K562 (cell line): ENCODE results near the gene AFF3. TPM values are rescaled to one million over a fixed set of nuclear protein-coding genes. Genes with fewer than 3 reads are reported as not detected.

Source experiments
- ATAC-seq: fragments of 200-7000 bp; cut with Tn5 transposase; 3 replicates; pipeline ENCODE4 v1.9.1; 2020; ENCODE audit warnings: moderate library complexity
- BruUV-seq: library from RNA; stranded (reverse); fragments of 400-500 nt; replicated peaks from 2 replicates; lab custom pipeline; 2021; lab: Mats Ljungman, UMichigan
- CTCF ChIA-PET: fragments of 300-600 bp; formaldehyde crosslinking; extraction: SDS; loops from one replicate; lab custom pipeline; 2021; ENCODE audit warnings: low intra/inter-chr PET ratio; lab: Yijun Ruan, JAX
- POLR2A ChIA-PET: fragments of 300-600, 350-650 bp; sonication (Branson Sonifier 250); formaldehyde crosslinking; extraction: SDS; loops from one replicate; lab custom pipeline; 2021; ENCODE audit warnings: antibody characterized with exemption, inconsistent platforms; lab: Yijun Ruan, JAX
- DNase-seq, 4 experiments: peaks; one replicate each; pipeline versions ENCODE4 v3.0.0 to v3.0.0-alpha.2; 2011 to 2018; ENCODE audit warnings: low spot score in 3 of 4, mixed read lengths in 3 of 4; ENCODE audit errors: extremely low read depth in 1 of 4
- FAIRE-seq: peaks from 2 replicates; lab custom pipeline; 2011; peaks lifted over from hg19 to GRCh38; lab: Jason Lieb, UNC
- H2AFZ ChIP-seq: 2 replicates; pipeline ENCODE4 v1.6.0; 2011; ENCODE audit warnings: low read depth, low read length, control low read depth, inconsistent platforms
- H3K27ac ChIP-seq: fragments of 200-600 bp; 3 replicates; pipeline ENCODE4 v1.8.0; 2011; ENCODE audit warnings: low read depth, mild to moderate bottlenecking, control low read depth, inconsistent platforms, low read length, moderate library complexity, mixed read lengths; ENCODE audit errors: extremely low read depth
- H3K27me3 ChIP-seq, 2 experiments: fragments of 300-600 bp in 1 of 2; 2 replicates in 1 of 2; 3 replicates in 1 of 2; pipeline versions ENCODE4 v1.6.0 to v1.8.0; 2011; ENCODE audit warnings: inconsistent platforms in 2 of 2, low read length in 2 of 2, mild to moderate bottlenecking in 1 of 2, mixed read lengths in 1 of 2, moderate library complexity in 1 of 2; ENCODE audit not compliant: control insufficient read depth in 2 of 2, insufficient read depth in 2 of 2
- H3K36me3 ChIP-seq: fragments of 300-600 bp; 3 replicates; pipeline ENCODE4 v1.8.0; 2011; ENCODE audit warnings: mild to moderate bottlenecking, low read length, inconsistent platforms; ENCODE audit not compliant: control insufficient read depth, insufficient read depth
- H3K4me1 ChIP-seq, 2 experiments: fragments of 200-600 bp in 1 of 2; replicated peaks in 1 of 2; 2 replicates in 1 of 2; 3 replicates in 1 of 2; pipeline versions ENCODE4 v1.5.1 to v1.8.0; 2011; ENCODE audit warnings: inconsistent platforms in 2 of 2, low read length in 2 of 2, mild to moderate bottlenecking in 1 of 2, mixed read lengths in 1 of 2, moderate library complexity in 1 of 2; ENCODE audit not compliant: control insufficient read depth in 2 of 2, insufficient read depth in 2 of 2
- H3K4me2 ChIP-seq: 2 replicates; pipeline ENCODE4 v1.6.1; 2011; ENCODE audit warnings: low read length, control low read depth, inconsistent platforms, mixed read lengths; ENCODE audit not compliant: insufficient read depth
- H3K4me3 ChIP-seq: fragments of 200-600 bp; sonication (generic), shearing (Covaris generic); 2 replicates; pipeline ENCODE4 v1.5.1; 2016; ENCODE audit warnings: control low read depth, inconsistent platforms
- H3K79me2 ChIP-seq: fragments of 200-600 bp; 3 replicates; pipeline ENCODE4 v1.8.0; 2011; ENCODE audit warnings: low read length, inconsistent platforms; ENCODE audit not compliant: control insufficient read depth, insufficient read depth
- H3K9ac ChIP-seq, 2 experiments: 2 replicates each; pipeline versions ENCODE4 v1.6.0 to v1.6.1; 2011; ENCODE audit warnings: low read depth in 2 of 2, low read length in 2 of 2, control low read depth in 1 of 2, inconsistent platforms in 1 of 2, mild to moderate bottlenecking in 1 of 2, mixed read lengths in 1 of 2; ENCODE audit not compliant: insufficient read depth in 1 of 2
- H3K9me1 ChIP-seq: one replicate; pipeline ENCODE4 v1.6.0; 2011; ENCODE audit warnings: inconsistent platforms, mild to moderate bottlenecking, low read length, moderate library complexity; ENCODE audit not compliant: control insufficient read depth, insufficient read depth
- H3K9me3 ChIP-seq: replicated peaks from 2 replicates; pipeline ENCODE4 v1.5.1; 2011; ENCODE audit warnings: low read depth, low read length, inconsistent platforms; ENCODE audit not compliant: control insufficient read depth, insufficient read depth
- H4K20me1 ChIP-seq: replicated peaks from 2 replicates; pipeline ENCODE4 v1.6.1; 2011; ENCODE audit warnings: low read length, inconsistent platforms, mixed read lengths; ENCODE audit not compliant: control insufficient read depth, insufficient read depth
- CEBPG ChIP-seq, 3 experiments: fragments of 200-800 bp in 1 of 3; sonication (Bioruptor generic) in 1 of 3; sonication (generic) in 1 of 3; formaldehyde crosslinking in 1 of 3; IDR thresholded peaks in 2 of 3; conservative IDR thresholded peaks in 1 of 3; 2 replicates each; pipeline versions ENCODE4 v1.6.1 to v1.8.0; 2016 to 2022; ENCODE audit warnings: missing compliant biosample characterization in 2 of 3, missing genetic modification characterization in 2 of 3, mild to moderate bottlenecking in 1 of 3, missing genetic modification reagents in 1 of 3
- WGBS: fragments of 100-300 bp; shearing (Covaris generic); methylation state at CpG from one replicate; pipeline ENCODE4 v1.1.6; 2016; ENCODE audit warnings: low coverage, mixed read lengths; ENCODE audit not compliant: insufficient coverage; ENCODE audit errors: missing lambda C conversion rate; 5-methylcytosine and 5-hydroxymethylcytosine counted together
- in situ Hi-C: fragments of 300-500 bp; cut with MboI; formaldehyde crosslinking; loops from 4 replicates; pipeline ENCODE4 v1.15.0; 2018; ENCODE audit warnings: inconsistent platforms, mixed read lengths
- intact Hi-C: fragments of 100-400 bp; cut with micrococcal nuclease; formaldehyde crosslinking; loops from 2 replicates; pipeline ENCODE4 v1.14.2; 2022
- polyA plus RNA-seq, 8 experiments: library from polyadenylated mRNA; depleted of rRNA in 4 of 8; stranded (reverse) in 5 of 8; unstranded in 3 of 8; fragments of >200 nt; fragmentation: Nextera tagmentation in 2 of 8; fragmentation: Illumina TruSeq in 1 of 8; extraction: Ambion mirVana in 2 of 8; extraction: Trizol in 1 of 8; gene quantifications; 2 replicates each; pipeline versions ENCODE4 v1.2.1 to v1.2.3, GENCODE V29; 2011 to 2014; ENCODE audit warnings: inconsistent platforms in 1 of 8, missing spikeins in 1 of 8
- total RNA-seq, 7 experiments: library from RNA; depleted of rRNA in 6 of 7; stranded (reverse); fragments of >200 nt in 6 of 7; fragmentation: Illumina TruSeq in 2 of 7; extraction: Trizol in 2 of 7; gene quantifications; 2 replicates each; pipeline versions ENCODE4 v1.2.1 to v1.2.3, GENCODE V29; 2011 to 2021; ENCODE audit warnings: low replicate concordance in 1 of 7
- TF ChIP-seq, protein P1 (sequence below): fragments of 450-650 bp; IDR thresholded peaks from 2 replicates; pipeline ENCODE4 v1.6.1; 2016; ENCODE audit warnings: low read depth, mild to moderate bottlenecking, moderate library complexity

AFF3 gene
- total and polyA plus RNA-seq, 9 of the 15 experiments (the other 6 are each of a cell fraction or from before 2014, with no cell fraction given) = 0.02 to 0.11 TPM; not detected in 7

GRCh38 chr2:99865818-99866676 is 276.3 kb downstream of the AFF3 start:
- DNase-seq = no peak
- H3K36me3 ChIP-seq = no peaks in the 10 kb centered on the region
- TF ChIP-seq, protein P1, sequence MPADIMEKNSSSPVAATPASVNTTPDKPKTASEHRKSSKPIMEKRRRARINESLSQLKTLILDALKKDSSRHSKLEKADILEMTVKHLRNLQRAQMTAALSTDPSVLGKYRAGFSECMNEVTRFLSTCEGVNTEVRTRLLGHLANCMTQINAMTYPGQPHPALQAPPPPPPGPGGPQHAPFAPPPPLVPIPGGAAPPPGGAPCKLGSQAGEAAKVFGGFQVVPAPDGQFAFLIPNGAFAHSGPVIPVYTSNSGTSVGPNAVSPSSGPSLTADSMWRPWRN = no peak
- no peak for TF ChIP-seq CEBPG (CRISPR knock-in tag; IDR thresholded peaks at IDR 0.05)
- 0 out of 4 replicates have a peak, but pooled peaks of 1 of the 2 experiments have one; percentile 20 for TF ChIP-seq CEBPG (tag; conservative IDR thresholded peaks at IDR 0.05 in 1 of 2, IDR thresholded peaks at IDR 0.05 in 1 of 2)
- intact Hi-C loops = no loop called here
- POLR2A ChIA-PET = no interaction called here
- no peaks in the 10 kb centered on the region for H4K20me1 ChIP-seq
- H3K79me2 ChIP-seq = no peaks in the 10 kb centered on the region
- 1% methylated on average over 9 of the region's 9 CpGs for WGBS
- H3K4me3 ChIP-seq = no peak overlapping the region
- no peak for FAIRE-seq
- H3K9ac ChIP-seq = no peak overlapping the region
- CTCF ChIA-PET = no interaction called here
- ATAC-seq = no peak
- no peak overlapping the region for H3K27ac ChIP-seq
- H3K4me1 ChIP-seq = no peaks in the 10 kb centered on the region
- in situ Hi-C loops = no loop called here
- no TSS peak for BruUV-seq
- H3K9me1 ChIP-seq = no peaks in the 10 kb centered on the region
- H3K27me3 ChIP-seq = peaks cover 4 to 29% of the 10 kb centered on the region in 2 experiments; a peak in 3 of 5 replicates
- H3K9me3 ChIP-seq = no peaks in the 10 kb centered on the region
- no peak overlapping the region for H2AFZ ChIP-seq
- no peak overlapping the region for H3K4me2 ChIP-seq
